ENCODE results near the gene RAD50.
"Not testable (repeated sequence)": the region's sequence is repeated elsewhere in the genome, so short reads cannot be mapped to it uniquely, and the experiment has no call there.

RAD50 gene

DNA sequence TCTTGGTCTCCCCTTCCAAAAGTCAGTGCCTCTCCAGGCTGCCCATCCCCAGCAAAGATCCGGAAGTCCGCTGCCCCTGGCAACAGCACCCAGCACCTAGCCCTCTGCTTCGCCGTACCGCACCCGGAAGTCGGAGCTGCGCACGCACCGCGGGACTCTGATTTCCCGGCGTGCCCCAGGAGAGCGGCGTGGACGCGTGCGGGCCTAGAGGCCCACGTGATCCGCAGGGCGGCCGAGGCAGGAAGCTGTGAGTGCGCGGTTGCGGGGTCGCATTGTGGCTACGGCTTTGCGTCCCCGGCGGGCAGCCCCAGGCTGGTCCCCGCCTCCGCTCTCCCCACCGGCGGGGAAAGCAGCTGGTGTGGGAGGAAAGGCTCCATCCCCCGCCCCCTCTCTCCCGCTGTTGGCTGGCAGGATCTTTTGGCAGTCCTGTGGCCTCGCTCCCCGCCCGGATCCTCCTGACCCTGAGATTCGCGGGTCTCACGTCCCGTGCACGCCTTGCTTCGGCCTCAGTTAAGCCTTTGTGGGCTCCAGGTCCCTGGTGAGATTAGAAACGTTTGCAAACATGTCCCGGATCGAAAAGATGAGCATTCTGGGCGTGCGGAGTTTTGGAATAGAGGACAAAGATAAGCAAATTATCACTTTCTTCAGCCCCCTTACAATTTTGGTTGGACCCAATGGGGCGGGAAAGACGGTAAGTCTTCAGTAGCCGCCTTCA is at the start of gene RAD50:
Gene RAD50 (plus strand): TSS at position 215 of the 715 bp plus-strand sequence. CDS start 348 bp downstream, at position 563.
- peak within 1 kb of the TSS; percentile 88 to 91 for H3K4me3 ChIP-seq (ENCODE audit: low read depth in 1 of 2, low read length in 1 of 2)
- no peak for TF ChIP-seq CTCF (IDR thresholded peaks at IDR 0.05)
- H3K4me1 ChIP-seq (ENCODE audit: control insufficient read depth in 1 of 2, insufficient read depth in 1 of 2, low read depth in 1 of 2, low read length in 1 of 2), result peaks cover 17 to 18% of the 10 kb centered on the region in 2 experiments
- no peaks in the 10 kb centered on the region for H3K36me3 ChIP-seq
- peak within 1 kb of the TSS; percentile 59 for H3K27ac ChIP-seq
- no peaks in the 10 kb centered on the region for H3K27me3 ChIP-seq
- H3K9me3 ChIP-seq, result no peaks in the 10 kb centered on the region

DNA sequence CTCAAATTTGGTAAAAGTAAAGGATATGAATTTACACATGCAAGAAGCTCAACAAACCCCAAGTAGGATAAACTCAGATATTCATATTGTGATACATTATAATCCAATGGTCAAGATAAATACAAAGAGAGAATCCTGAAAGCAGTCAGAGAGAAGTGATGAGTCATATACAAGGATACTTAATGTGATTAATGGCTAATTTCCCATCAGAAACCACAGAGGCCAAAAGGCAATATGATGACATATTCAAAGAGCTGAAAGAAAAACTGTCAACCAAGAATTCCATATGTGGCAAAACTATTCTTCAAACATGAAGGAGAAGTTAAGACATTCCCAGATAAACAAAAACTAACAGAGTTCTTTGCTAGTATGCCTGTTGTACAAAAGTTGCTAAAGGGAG is 46.7 kb upstream of the RAD50 start:
- Histone ChIP-seq H3K36me3 (no peaks in the 10 kb centered on the region), H3K4me3 (ENCODE audit: low read depth in 1 of 2, low read length in 1 of 2) (no peak overlapping the region), H3K4me1 (ENCODE audit: control insufficient read depth in 1 of 2, insufficient read depth in 1 of 2, low read depth in 1 of 2, low read length in 1 of 2) (no peaks in the 10 kb centered on the region), H3K27me3 (peaks cover 8% of the 10 kb centered on the region), H3K27ac (no peak overlapping the region), H3K9me3 (no peaks in the 10 kb centered on the region)
- no peak for TF ChIP-seq CTCF (IDR thresholded peaks at IDR 0.05)

GRCh38 chr5:132513618-132514336 is 43.0 kb upstream of the RAD50 start:
- H3K27ac ChIP-seq; H3K4me1 ChIP-seq (ENCODE audit: control insufficient read depth in 1 of 2, insufficient read depth in 1 of 2, low read depth in 1 of 2, low read length in 1 of 2); H3K27me3 ChIP-seq; H3K9me3 ChIP-seq; H3K36me3 ChIP-seq; H3K4me3 ChIP-seq (ENCODE audit: low read depth in 1 of 2, low read length in 1 of 2): not testable (repeated sequence)

GRCh38 chr5:132522067-132522466 is 34.7 kb upstream of the RAD50 start:
- not testable (repeated sequence) for H3K27ac ChIP-seq; H3K9me3 ChIP-seq; H3K36me3 ChIP-seq; H3K4me1 ChIP-seq (ENCODE audit: control insufficient read depth in 1 of 2, insufficient read depth in 1 of 2, low read depth in 1 of 2, low read length in 1 of 2); H3K4me3 ChIP-seq (ENCODE audit: low read depth in 1 of 2, low read length in 1 of 2)
- peaks cover 12% of the 10 kb centered on the region for H3K27me3 ChIP-seq

DNA sequence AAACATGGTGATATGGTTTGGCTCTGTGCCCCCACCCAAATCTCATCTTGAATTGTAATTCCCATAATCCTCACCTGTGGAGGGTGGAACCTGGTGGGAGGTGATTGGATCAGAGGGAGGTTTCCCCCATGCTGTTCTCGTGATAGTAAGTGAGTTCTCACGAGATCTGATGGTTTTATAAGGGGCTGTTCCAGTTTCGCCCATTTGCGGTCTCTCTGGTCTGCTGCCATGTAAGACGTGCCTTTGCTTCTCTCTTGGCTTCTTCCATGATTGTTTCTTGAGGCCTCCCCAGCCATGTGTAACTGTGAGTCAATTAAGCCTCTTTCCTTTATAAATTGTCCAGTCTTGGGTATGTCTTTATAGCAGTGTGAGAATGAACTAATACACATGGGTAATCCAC is 31.9 kb upstream of the RAD50 start:
- H3K36me3 ChIP-seq; H3K4me1 ChIP-seq (ENCODE audit: control insufficient read depth in 1 of 2, insufficient read depth in 1 of 2, low read depth in 1 of 2, low read length in 1 of 2); H3K4me3 ChIP-seq (ENCODE audit: low read depth in 1 of 2, low read length in 1 of 2); H3K9me3 ChIP-seq; H3K27ac ChIP-seq: not testable (repeated sequence)
- H3K27me3 ChIP-seq, result peaks cover 25% of the 10 kb centered on the region

DNA sequence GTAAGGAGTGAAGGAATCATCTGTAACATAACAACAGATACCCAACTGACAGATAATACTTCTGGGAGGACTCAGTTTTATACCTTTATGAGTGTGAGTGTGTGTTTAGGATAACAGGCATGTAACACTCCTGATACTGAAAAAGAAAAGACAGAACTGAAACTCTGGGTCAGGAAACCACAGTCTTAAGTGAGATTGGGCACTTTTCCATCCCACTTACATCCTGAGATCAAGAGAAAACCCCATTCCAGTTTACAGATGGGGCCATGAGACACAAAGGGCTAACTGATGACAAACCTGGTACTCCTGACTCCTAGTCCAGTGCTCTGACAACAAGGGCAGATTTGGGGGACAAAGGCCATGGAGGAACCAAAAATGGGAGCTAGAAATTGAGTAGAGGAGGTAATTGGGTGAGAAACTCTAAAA is 31.5 kb upstream of the RAD50 start:
- Histone ChIP-seq H3K27ac (no peak overlapping the region), H3K9me3 (no peaks in the 10 kb centered on the region), H3K36me3 (no peaks in the 10 kb centered on the region), H3K4me3 (ENCODE audit: low read depth in 1 of 2, low read length in 1 of 2) (no peak overlapping the region), H3K27me3 (peaks cover 20% of the 10 kb centered on the region), H3K4me1 (ENCODE audit: control insufficient read depth in 1 of 2, insufficient read depth in 1 of 2, low read depth in 1 of 2, low read length in 1 of 2) (peaks cover 0 to 3% of the 10 kb centered on the region in 2 experiments)
- no peak for TF ChIP-seq CTCF (IDR thresholded peaks at IDR 0.05)

GRCh38 chr5:132526290-132526973 is 30.3 kb upstream of the RAD50 start:
- peaks cover 0 to 3% of the 10 kb centered on the region in 2 experiments for H3K4me1 ChIP-seq (ENCODE audit: control insufficient read depth in 1 of 2, insufficient read depth in 1 of 2, low read depth in 1 of 2, low read length in 1 of 2)

More at GRCh38 chr5:132526290-132526973, 30.3 kb upstream of the RAD50 start:
- peak; percentile 77 for TF ChIP-seq CTCF (IDR thresholded peaks at IDR 0.05)
- no peak overlapping the region for H3K27ac ChIP-seq
- H3K27me3 ChIP-seq, result peaks cover 16% of the 10 kb centered on the region
- no peak overlapping the region for H3K4me3 ChIP-seq (ENCODE audit: low read depth in 1 of 2, low read length in 1 of 2)
- H3K36me3 ChIP-seq, result no peaks in the 10 kb centered on the region
- no peaks in the 10 kb centered on the region for H3K9me3 ChIP-seq

All from neutrophil (primary cell).